Left ventricle myocardium inferior (tissue), 1 donor: ENCODE data around the gene IDI2. TPM values are rescaled to one million over a fixed set of nuclear protein-coding genes. Genes with fewer than 3 reads are reported as not detected.

ENCODE experiments used
- DNase-seq: peaks from one replicate; pipeline ENCODE4 v3.0.0-alpha.2; 2020
- H3K27ac ChIP-seq: fragments of 200-600 bp; replicated peaks from 2 replicates; pipeline ENCODE4 v1.8.0; 2021
- H3K27me3 ChIP-seq: fragments of 200-600 bp; 2 replicates; pipeline ENCODE4 v1.8.0; 2021; ENCODE audit warnings: low read depth
- H3K36me3 ChIP-seq: fragments of 200-600 bp; 2 replicates; pipeline ENCODE4 v1.8.0; 2021
- H3K4me1 ChIP-seq: fragments of 200-600 bp; 2 replicates; pipeline ENCODE4 v1.8.0; 2021
- H3K4me3 ChIP-seq: fragments of 200-600 bp; 2 replicates; pipeline ENCODE4 v1.8.0; 2021; ENCODE audit warnings: mild to moderate bottlenecking, moderate library complexity
- H3K9me3 ChIP-seq: fragments of 200-600 bp; replicated peaks from 2 replicates; pipeline ENCODE4 v1.8.0; 2021
- intact Hi-C: fragments of 100-400 bp; cut with micrococcal nuclease; formaldehyde crosslinking; loops from one replicate; pipeline ENCODE4 v1.11.0; 2022
- total RNA-seq: library from RNA; stranded (reverse); fragmentation: NEBNext Ultra II Directional; extraction: Animal tissue kit (Norgen Biotek cat#: 25700); gene quantifications from one replicate; pipeline ENCODE4 v1.2.1, GENCODE V29; 2021
- TF ChIP-seq, protein P1 (sequence below): fragments of 200-600 bp; IDR thresholded peaks from 2 replicates; pipeline ENCODE4 v1.8.0; 2021; ENCODE audit warnings: antibody characterized with exemption, mild to moderate bottlenecking, borderline replicate concordance
- donor health status: DM: no; HTN: yes; CAD: no; lungs with severe emphysema.

IDI2 gene
- total RNA-seq, 1 donor from 2014 or later = 0.33 TPM

- no peak overlapping the region for H3K4me3 ChIP-seq
- no peak overlapping the region for H3K27ac ChIP-seq
- DNase-seq = no peak
- peaks cover 49% of the 10 kb centered on the region for H3K4me1 ChIP-seq
- H3K9me3 ChIP-seq = no peaks in the 10 kb centered on the region
- peaks cover 7% of the 10 kb centered on the region for H3K36me3 ChIP-seq
- intact Hi-C loops = no loop called here
- TF ChIP-seq, protein P1, sequence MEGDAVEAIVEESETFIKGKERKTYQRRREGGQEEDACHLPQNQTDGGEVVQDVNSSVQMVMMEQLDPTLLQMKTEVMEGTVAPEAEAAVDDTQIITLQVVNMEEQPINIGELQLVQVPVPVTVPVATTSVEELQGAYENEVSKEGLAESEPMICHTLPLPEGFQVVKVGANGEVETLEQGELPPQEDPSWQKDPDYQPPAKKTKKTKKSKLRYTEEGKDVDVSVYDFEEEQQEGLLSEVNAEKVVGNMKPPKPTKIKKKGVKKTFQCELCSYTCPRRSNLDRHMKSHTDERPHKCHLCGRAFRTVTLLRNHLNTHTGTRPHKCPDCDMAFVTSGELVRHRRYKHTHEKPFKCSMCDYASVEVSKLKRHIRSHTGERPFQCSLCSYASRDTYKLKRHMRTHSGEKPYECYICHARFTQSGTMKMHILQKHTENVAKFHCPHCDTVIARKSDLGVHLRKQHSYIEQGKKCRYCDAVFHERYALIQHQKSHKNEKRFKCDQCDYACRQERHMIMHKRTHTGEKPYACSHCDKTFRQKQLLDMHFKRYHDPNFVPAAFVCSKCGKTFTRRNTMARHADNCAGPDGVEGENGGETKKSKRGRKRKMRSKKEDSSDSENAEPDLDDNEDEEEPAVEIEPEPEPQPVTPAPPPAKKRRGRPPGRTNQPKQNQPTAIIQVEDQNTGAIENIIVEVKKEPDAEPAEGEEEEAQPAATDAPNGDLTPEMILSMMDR = no peak
- H3K27me3 ChIP-seq = no peaks in the 10 kb centered on the region
These were observed 39.2 kb upstream of the IDI2 start for GRCh38 chr10:1064964-1065247.

GRCh38 chr10:1063232-1063865, 37.7 kb upstream of the IDI2 start:
- intact Hi-C loops = no loop called here
- no peak for DNase-seq
- TF ChIP-seq, protein P1 = no peak
- H3K4me1 ChIP-seq = peaks cover 64% of the 10 kb centered on the region
- H3K27ac ChIP-seq = peak overlapping the region; percentile 5
- no peak overlapping the region for H3K4me3 ChIP-seq
- no peaks in the 10 kb centered on the region for H3K9me3 ChIP-seq
- H3K27me3 ChIP-seq = no peaks in the 10 kb centered on the region
- peaks cover 7% of the 10 kb centered on the region for H3K36me3 ChIP-seq

GRCh38 chr10:1061930-1062774, 36.5 kb upstream of the IDI2 start:
- Histone ChIP-seq H3K9me3 (no peaks in the 10 kb centered on the region), H3K4me3 (no peak overlapping the region), H3K4me1 (peaks cover 76% of the 10 kb centered on the region), H3K27ac (peak overlapping the region; percentile 5), H3K27me3 (no peaks in the 10 kb centered on the region), H3K36me3 (peaks cover 7% of the 10 kb centered on the region)
- TF ChIP-seq, protein P1 = no peak
- intact Hi-C loops = no loop called here
- no peak for DNase-seq

GRCh38 chr10:1059902-1060301, 34.2 kb upstream of the IDI2 start:
- H3K4me3 ChIP-seq = no peak overlapping the region
- TF ChIP-seq, protein P1 = no peak
- H3K9me3 ChIP-seq = no peaks in the 10 kb centered on the region
- H3K27me3 ChIP-seq = no peaks in the 10 kb centered on the region
- H3K4me1 ChIP-seq = peaks cover 99% of the 10 kb centered on the region
- no peak for DNase-seq
- H3K27ac ChIP-seq = no peak overlapping the region
- intact Hi-C loops = no loop called here
- peaks cover 7% of the 10 kb centered on the region for H3K36me3 ChIP-seq

DNA sequence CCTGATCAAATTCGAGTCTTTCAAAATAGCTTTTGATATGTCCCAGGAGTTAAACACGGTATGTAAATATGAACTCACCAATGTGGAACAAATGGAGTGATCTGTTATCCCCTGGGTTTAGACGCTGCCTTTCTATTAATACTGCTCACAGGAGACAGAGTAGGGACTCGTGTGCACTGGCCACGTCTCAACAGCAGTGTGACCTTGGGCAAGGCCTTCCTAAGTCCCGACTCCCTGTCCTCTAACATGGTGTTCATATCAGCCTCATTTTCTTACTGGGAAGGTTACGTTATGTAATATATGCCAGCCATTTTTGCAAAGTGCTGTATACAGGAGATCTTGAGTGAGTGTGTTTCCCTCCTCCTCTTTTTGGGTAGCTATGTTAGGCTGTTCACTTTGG, 32.4 kb upstream of the IDI2 start:
- Histone ChIP-seq H3K4me3 (peak overlapping the region; percentile 95), H3K27me3 (no peaks in the 10 kb centered on the region), H3K9me3 (no peaks in the 10 kb centered on the region), H3K27ac (peak overlapping the region; percentile 99), H3K4me1 (peaks cover 99% of the 10 kb centered on the region), H3K36me3 (peaks cover 10% of the 10 kb centered on the region)
- intact Hi-C loops = no loop called here
- TF ChIP-seq, protein P1 = no peak
- DNase-seq = no peak
